WTC11 (cell line): Measurements from ENCODE around the gene KCNV2. TPM values are rescaled to one million over a fixed set of nuclear protein-coding genes. Genes with fewer than 3 reads are reported as not detected.

Source experiments
- ATAC-seq: fragments of 200-7000 bp; cut with Tn5 transposase; 2 replicates; pipeline ENCODE4 v1.10.0; 2021; ENCODE audit warnings: mild to moderate bottlenecking, moderate library complexity
- CTCF ChIA-PET: fragments of 300-600 bp; sonication (Branson Sonifier 250); formaldehyde crosslinking; loops from one replicate; lab custom pipeline; 2021; ENCODE audit warnings: antibody characterized with exemption; lab: Charles Lee
- POLR2A ChIA-PET: fragments of 350-600 bp; sonication (Branson Sonifier 250); formaldehyde crosslinking; loops from one replicate; lab custom pipeline; 2021; ENCODE audit warnings: antibody characterized with exemption; lab: Charles Lee
- DNase-seq: peaks from one replicate; pipeline ENCODE4 v3.0.0; 2021; ENCODE audit warnings: low spot score
- H3K27ac Mint-ChIP-seq: 2 replicates; pipeline ENCODE4 v1.8.0; 2021; ENCODE audit warnings: mixed read lengths
- H3K27me3 Mint-ChIP-seq: 2 replicates; pipeline ENCODE4 v1.8.0; 2021; ENCODE audit warnings: low read depth, mild to moderate bottlenecking, moderate library complexity, mixed read lengths
- H3K36me3 Mint-ChIP-seq: 2 replicates; pipeline ENCODE4 v1.8.0; 2021; ENCODE audit warnings: mixed read lengths
- H3K4me1 Mint-ChIP-seq: 2 replicates; pipeline ENCODE4 v1.8.0; 2022; ENCODE audit warnings: mixed read lengths
- H3K4me3 Mint-ChIP-seq: 2 replicates; pipeline ENCODE4 v1.8.0; 2021; ENCODE audit warnings: mild to moderate bottlenecking, moderate library complexity, mixed read lengths
- H3K9me3 Mint-ChIP-seq: 2 replicates; pipeline ENCODE4 v1.8.0; 2021; ENCODE audit warnings: mixed read lengths
- ATF1 ChIP-seq: sonication (generic); formaldehyde crosslinking; IDR thresholded peaks from 2 replicates; pipeline ENCODE4 v1.8.1; 2023; ENCODE audit warnings: mild to moderate bottlenecking, moderate library complexity, missing genetic modification reagents
- ATF2 ChIP-seq: sonication (generic); formaldehyde crosslinking; IDR thresholded peaks from 2 replicates; pipeline ENCODE4 v1.8.1; 2022; ENCODE audit warnings: low read depth, missing genetic modification reagents, borderline replicate concordance
- ATF6 ChIP-seq: sonication (generic); formaldehyde crosslinking; IDR thresholded peaks from 2 replicates; pipeline ENCODE4 v1.8.1; 2023; ENCODE audit warnings: mild to moderate bottlenecking, missing genetic modification reagents
- CBFB ChIP-seq: sonication (generic); formaldehyde crosslinking; IDR thresholded peaks from 2 replicates; pipeline ENCODE4 v1.8.1; 2022; ENCODE audit warnings: mild to moderate bottlenecking, low read depth, missing genetic modification reagents
- CDX4 ChIP-seq: fragments of 250-450 bp; sonication (Bioruptor Pico); IDR thresholded peaks from 2 replicates; pipeline ENCODE4 v1.9.0; 2021; ENCODE audit warnings: moderate library complexity, mild to moderate bottlenecking, inconsistent platforms, borderline replicate concordance
- FOXK1 ChIP-seq: sonication (generic); formaldehyde crosslinking; IDR thresholded peaks from 2 replicates; pipeline ENCODE4 v1.8.0; 2022; ENCODE audit warnings: mild to moderate bottlenecking, moderate library complexity, missing genetic modification reagents
- GTF2I ChIP-seq: fragments of 250-450 bp; sonication (Bioruptor Pico); conservative IDR thresholded peaks from 2 replicates; pipeline ENCODE4 v1.4.0; 2021; ENCODE audit warnings: mild to moderate bottlenecking
- HMGA2 ChIP-seq: fragments of 250-450 bp; sonication (Bioruptor Pico); IDR thresholded peaks from 2 replicates; pipeline ENCODE4 v1.4.0; 2021; ENCODE audit warnings: mild to moderate bottlenecking, moderate library complexity
- IRF2 ChIP-seq: sonication (generic); formaldehyde crosslinking; IDR thresholded peaks from 2 replicates; pipeline ENCODE4 v1.8.0; 2022; ENCODE audit warnings: low read depth, missing genetic modification reagents, borderline replicate concordance
- JAZF1 ChIP-seq: fragments of 250-450 bp; sonication (Bioruptor Pico); IDR thresholded peaks from 2 replicates; pipeline ENCODE4 v1.9.0; 2021; ENCODE audit warnings: moderate library complexity, mild to moderate bottlenecking, inconsistent platforms
- NFYB ChIP-seq: sonication (generic); formaldehyde crosslinking; conservative IDR thresholded peaks from 2 replicates; pipeline ENCODE4 v1.8.0; 2022; ENCODE audit warnings: low read depth, missing genetic modification reagents
- RELA ChIP-seq: sonication (generic); formaldehyde crosslinking; IDR thresholded peaks from 2 replicates; pipeline ENCODE4 v1.8.1; 2022; ENCODE audit warnings: missing genetic modification reagents, mild to moderate bottlenecking, borderline replicate concordance
- SMAD3 ChIP-seq: sonication (generic); formaldehyde crosslinking; IDR thresholded peaks from 2 replicates; pipeline ENCODE4 v1.8.0; 2022; ENCODE audit warnings: missing genetic modification reagents, mild to moderate bottlenecking, borderline replicate concordance
- USF1 ChIP-seq: sonication (generic); formaldehyde crosslinking; IDR thresholded peaks from 2 replicates; pipeline ENCODE4 v1.8.0; 2022; ENCODE audit warnings: mild to moderate bottlenecking, missing genetic modification reagents
- ZBTB21 ChIP-seq: sonication (generic); formaldehyde crosslinking; IDR thresholded peaks from 2 replicates; pipeline ENCODE4 v1.8.1; 2023; ENCODE audit warnings: mild to moderate bottlenecking, missing genetic modification reagents, borderline replicate concordance
- ZNF219 ChIP-seq: sonication (generic); formaldehyde crosslinking; IDR thresholded peaks from 2 replicates; pipeline ENCODE4 v1.8.0; 2023; ENCODE audit warnings: missing genetic modification reagents, mild to moderate bottlenecking, borderline replicate concordance
- ZNF416 ChIP-seq: fragments of 250-450 bp; sonication (Bioruptor Pico); IDR thresholded peaks from 2 replicates; pipeline ENCODE4 v1.9.0; 2021; ENCODE audit warnings: mild to moderate bottlenecking, inconsistent platforms
- total RNA-seq: library from RNA; stranded (reverse); gene quantifications from 3 replicates; pipeline ENCODE4 v1.2.3, GENCODE V29; 2021
- TF ChIP-seq, protein P1 (sequence below): fragments of 250-450 bp; sonication (Bioruptor Pico); IDR thresholded peaks from 2 replicates; pipeline ENCODE4 v2.1.2; 2022; ENCODE audit warnings: mild to moderate bottlenecking, moderate library complexity

The KCNV2 gene
- total RNA-seq, 1 experiment from 2014 or later, result not detected

- TF ChIP-seq ATF2 (no peak), RELA (CRISPR knock-in tag) (no peak), CDX4 (CRISPR knock-in tag) (no peak), FOXK1 (CRISPR knock-in tag) (no peak), GTF2I (CRISPR knock-in tag) (no peak), USF1 (CRISPR knock-in tag) (no peak), CBFB (CRISPR knock-in tag) (no peak), ZBTB21 (CRISPR knock-in tag) (no peak), IRF2 (CRISPR knock-in tag) (no peak), SMAD3 (CRISPR knock-in tag) (no peak), ATF1 (CRISPR knock-in tag) (no peak), NFYB (no peak), ZNF219 (CRISPR knock-in tag) (no peak), ATF6 (no peak), ZNF416 (no peak)
- TF ChIP-seq, protein P1, sequence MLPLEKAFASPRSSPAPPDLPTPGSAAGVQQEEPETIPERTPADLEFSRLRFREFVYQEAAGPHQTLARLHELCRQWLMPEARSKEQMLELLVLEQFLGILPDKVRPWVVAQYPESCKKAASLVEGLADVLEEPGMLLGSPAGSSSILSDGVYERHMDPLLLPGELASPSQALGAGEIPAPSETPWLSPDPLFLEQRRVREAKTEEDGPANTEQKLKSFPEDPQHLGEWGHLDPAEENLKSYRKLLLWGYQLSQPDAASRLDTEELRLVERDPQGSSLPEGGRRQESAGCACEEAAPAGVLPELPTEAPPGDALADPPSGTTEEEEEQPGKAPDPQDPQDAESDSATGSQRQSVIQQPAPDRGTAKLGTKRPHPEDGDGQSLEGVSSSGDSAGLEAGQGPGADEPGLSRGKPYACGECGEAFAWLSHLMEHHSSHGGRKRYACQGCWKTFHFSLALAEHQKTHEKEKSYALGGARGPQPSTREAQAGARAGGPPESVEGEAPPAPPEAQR, result no peak
- Mint-ChIP-seq H3K9me3 (no peaks in the 10 kb centered on the region), H3K27ac (no peak overlapping the region), H3K4me3 (no peak overlapping the region), H3K4me1 (peaks cover 13% of the 10 kb centered on the region), H3K36me3 (0 out of 2 replicates have a peak, but pooled peaks cover 3% of the 10 kb centered on the region), H3K27me3 (no peaks in the 10 kb centered on the region)
- DNase-seq (no peak), ATAC-seq (no peak)
- CTCF ChIA-PET, result interaction anchor here (0.5 to 0.6 kb wide), 2 partner anchors 89 to 574 kb away, joined by 3 read pairs; no protein-coding TSS in a partner anchor
- POLR2A ChIA-PET, result no interaction called here
Measured at GRCh38 chr9:2732492-2732891, 15.2 kb downstream of the KCNV2 start.

GRCh38 chr9:2740616-2741015, 23.3 kb downstream of the KCNV2 start:
- DNase-seq (no peak), ATAC-seq (no peak)
- H3K27ac Mint-ChIP-seq, result no peak overlapping the region
- peaks cover 3% of the 10 kb centered on the region for H3K4me1 Mint-ChIP-seq
- POLR2A ChIA-PET, result no interaction called here
- no peaks in the 10 kb centered on the region for H3K9me3 Mint-ChIP-seq
- no peaks in the 10 kb centered on the region for H3K27me3 Mint-ChIP-seq
- no peak overlapping the region for H3K4me3 Mint-ChIP-seq
- CTCF ChIA-PET, result no interaction called here
- peaks cover 4% of the 10 kb centered on the region; the same call in 1 of the 2 replicates for H3K36me3 Mint-ChIP-seq
- no peak for TF ChIP-seq JAZF1 (CRISPR knock-in tag)
- no peak for TF ChIP-seq HMGA2 (CRISPR knock-in tag)
- TF ChIP-seq, all 79 proteins: peak for 0
